ENCODE results near the gene LTA. TPM values are rescaled to one million over a fixed set of nuclear protein-coding genes. Genes with fewer than 3 reads are reported as not detected.

LTA gene
- total RNA-seq, 1 experiment from 2014 or later, result not detected

- H4K91ac ChIP-seq (ENCODE audit: insufficient read length, low read depth, low read length), result no peak overlapping the region
- H3K4me3 Mint-ChIP-seq, result no peak overlapping the region
- H2BK5ac ChIP-seq (ENCODE audit: insufficient read length, low read length), result no peak overlapping the region
- no peak overlapping the region for H3K23ac ChIP-seq (ENCODE audit: insufficient read length, low read depth, low read length)
- no peak overlapping the region for H4K5ac ChIP-seq (ENCODE audit: insufficient read length, low read depth, low read length)
- H2BK120ac ChIP-seq (ENCODE audit: low read depth, low read length, poor library complexity, severe bottlenecking), result no peak overlapping the region
- no peak overlapping the region for H3K18ac ChIP-seq (ENCODE audit: insufficient read length, low read depth, low read length)
- no peaks in the 10 kb centered on the region for H3K36me3 Mint-ChIP-seq (ENCODE audit: insufficient read depth in 1 of 3, low read depth in 3 of 3)
- H4K20me1 ChIP-seq (ENCODE audit: control insufficient read depth, insufficient read depth, insufficient read length), result no peaks in the 10 kb centered on the region
- no peak overlapping the region for H3K4ac ChIP-seq (ENCODE audit: low read depth, low read length)
- H3K4me1 ChIP-seq (ENCODE audit: insufficient read depth, low read length), result peaks cover 12% of the 10 kb centered on the region; the same call in 1 of the 2 replicates
- H2BK20ac ChIP-seq (ENCODE audit: low read depth, low read length, poor library complexity, severe bottlenecking), result no peak overlapping the region
- H2AFZ ChIP-seq (ENCODE audit: low read length), result no peak overlapping the region
- no peak overlapping the region for H3K4me2 ChIP-seq (ENCODE audit: insufficient read depth, insufficient read length, low read length)
- no peaks in the 10 kb centered on the region for H3K27me3 Mint-ChIP-seq (ENCODE audit: low read depth)
- no peaks in the 10 kb centered on the region for H3K9me3 Mint-ChIP-seq
- H3K4me1 Mint-ChIP-seq, result peaks cover 18 to 23% of the 10 kb centered on the region in 2 experiments
- no peak overlapping the region; a peak in 1 of 7 replicates for H3K27ac Mint-ChIP-seq
- no peak for TF ChIP-seq CTCF (conservative IDR thresholded peaks at IDR 0.05)
- no peak overlapping the region for H2AK5ac ChIP-seq (ENCODE audit: insufficient read length, low read length)
- no peak overlapping the region for H2BK15ac ChIP-seq (ENCODE audit: low read depth, low read length)
- no peak overlapping the region for H3K27ac ChIP-seq (ENCODE audit: insufficient read length, low read depth, low read length)
- DNase-seq, result no peak
- no peak overlapping the region for H3K14ac ChIP-seq (ENCODE audit: insufficient read depth, low read length)
- no peak overlapping the region for H2BK12ac ChIP-seq (ENCODE audit: insufficient read length, low read depth, low read length)
- H3K27me3 ChIP-seq (ENCODE audit: insufficient read depth, low read length), result no peaks in the 10 kb centered on the region
- no peaks in the 10 kb centered on the region for H3K79me1 ChIP-seq (ENCODE audit: insufficient read depth, low read depth, low read length, poor library complexity, severe bottlenecking)
- H3K9ac ChIP-seq (ENCODE audit: extremely low read depth, insufficient read length, low read length), result no peak overlapping the region
- no peak overlapping the region for H3K56ac ChIP-seq (ENCODE audit: insufficient read length, low read depth, low read length)
- H3K23me2 ChIP-seq (ENCODE audit: insufficient read length, low read depth, low read length, poor library complexity, severe bottlenecking), result no peaks in the 10 kb centered on the region
- H3K79me2 ChIP-seq (ENCODE audit: insufficient read depth, low read length), result no peaks in the 10 kb centered on the region
- H4K8ac ChIP-seq (replicated peaks; ENCODE audit: insufficient read length, low read depth, low read length), result no peak overlapping the region
- H3T11ph ChIP-seq (ENCODE audit: low read length), result no peak overlapping the region
- WGBS (ENCODE audit: extremely low coverage, insufficient read length, low lambda C conversion rate), result no CpG with 5 or more reads among the region's 4 CpGs
- no peaks in the 10 kb centered on the region for H3K9me3 ChIP-seq (ENCODE audit: control insufficient read depth, low read depth, low read length)
Observed at GRCh38 chr6:31610968-31611367, 38.9 kb downstream of the LTA start.

All from H9 (cell line).